BJ (cell line): ENCODE data around the gene SERPINA6. TPM values are rescaled to one million over a fixed set of nuclear protein-coding genes. Genes with fewer than 3 reads are reported as not detected.

Experiments
- polyA plus RNA-seq: library from polyadenylated mRNA; depleted of rRNA; stranded (reverse); fragments of >200 nt; gene quantifications from 2 replicates; pipeline ENCODE4 v1.2.3, GENCODE V29; 2011; rRNA removed

Gene SERPINA6
- polyA plus RNA-seq, 1 experiment = not detected

Other genes starting within 250 kb of the SERPINA6 start
- gene DDX24, start 242.1 kb downstream of the SERPINA6 start, polyA plus RNA-seq = 147 and 167 TPM in 2 replicates
- gene IFI27L1, start 242.0 kb downstream of the SERPINA6 start, polyA plus RNA-seq = 16.6 and 18.6 TPM in 2 replicates
- 4.1 and 6.5 TPM in 2 replicates for gene IFI27, start 212.6 kb downstream of the SERPINA6 start, polyA plus RNA-seq
- gene IFI27L2, start 193.7 kb downstream of the SERPINA6 start, polyA plus RNA-seq = 122 and 201 TPM in 2 replicates
- 0.37 and 0.39 TPM in 2 replicates for gene PPP4R4, start 149.0 kb downstream of the SERPINA6 start, polyA plus RNA-seq
- not detected in 2 replicates for gene SERPINA10, start 30.1 kb downstream of the SERPINA6 start, polyA plus RNA-seq
- not detected in 2 replicates for gene SERPINA2, start 43.4 kb upstream of the SERPINA6 start, polyA plus RNA-seq
- 0.34 and 0.40 TPM in 2 replicates for gene SERPINA1, start 65.3 kb upstream of the SERPINA6 start, polyA plus RNA-seq
- gene SERPINA11, start 129.5 kb upstream of the SERPINA6 start, polyA plus RNA-seq = not detected in 2 replicates
- 0.09 and 0.12 TPM in 2 replicates for gene SERPINA9, start 152.9 kb upstream of the SERPINA6 start, polyA plus RNA-seq
- not detected in 2 replicates for gene SERPINA12, start 186.1 kb upstream of the SERPINA6 start, polyA plus RNA-seq
- not detected in 2 replicates for gene SERPINA4, start 238.1 kb upstream of the SERPINA6 start, polyA plus RNA-seq